ENCODE results near the gene ATG101. TPM values are rescaled to one million over a fixed set of nuclear protein-coding genes. Genes with fewer than 3 reads are reported as not detected.

The ATG101 gene
- total RNA-seq, 1 donor from 2014 or later, result 27.7 TPM

DNA sequence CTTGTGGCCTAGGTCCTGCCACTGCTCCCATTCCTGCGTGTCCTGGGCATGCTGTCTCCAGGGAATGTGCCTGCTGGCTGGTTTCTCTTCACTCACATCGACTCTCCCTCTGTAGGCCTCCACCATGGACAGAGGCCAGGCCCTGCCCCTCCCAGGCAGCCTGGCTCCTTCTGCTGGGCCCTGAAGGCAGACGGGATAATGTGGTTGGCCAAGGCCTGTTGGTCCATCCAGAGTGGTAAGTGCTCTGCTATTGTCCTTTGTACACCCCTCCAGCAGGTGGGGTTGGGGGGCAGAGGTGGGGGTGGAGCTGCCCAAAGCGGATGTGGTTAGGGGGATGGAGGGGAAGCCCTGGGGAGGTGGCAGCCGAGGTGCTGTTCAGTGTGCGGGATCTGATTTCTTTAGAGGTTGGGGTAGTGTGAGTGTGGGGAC is 28.1 kb upstream of the ATG101 start:
- H3K36me3 ChIP-seq, result no peaks in the 10 kb centered on the region
- no peak overlapping the region for H3K4me3 ChIP-seq
- no peaks in the 10 kb centered on the region for H3K27me3 ChIP-seq
- no peaks in the 10 kb centered on the region for H3K9me3 ChIP-seq
- no peak for TF ChIP-seq POLR2A (IDR thresholded peaks at IDR 0.05)
- no peak for TF ChIP-seq CTCF (IDR thresholded peaks at IDR 0.05)
- no peak for TF ChIP-seq POLR2AphosphoS5 (IDR thresholded peaks at IDR 0.05; ENCODE audit: insufficient read depth in 1 of 2, low read depth in 1 of 2)
- H3K27ac ChIP-seq, result peak overlapping the region; percentile 96
- intact Hi-C loops (cut with DNase I), result no loop called here
- H3K4me1 ChIP-seq, result peaks cover 71% of the 10 kb centered on the region
- DNase-seq (ENCODE audit: extremely low spot score in 2 of 2), result no peak

DNA sequence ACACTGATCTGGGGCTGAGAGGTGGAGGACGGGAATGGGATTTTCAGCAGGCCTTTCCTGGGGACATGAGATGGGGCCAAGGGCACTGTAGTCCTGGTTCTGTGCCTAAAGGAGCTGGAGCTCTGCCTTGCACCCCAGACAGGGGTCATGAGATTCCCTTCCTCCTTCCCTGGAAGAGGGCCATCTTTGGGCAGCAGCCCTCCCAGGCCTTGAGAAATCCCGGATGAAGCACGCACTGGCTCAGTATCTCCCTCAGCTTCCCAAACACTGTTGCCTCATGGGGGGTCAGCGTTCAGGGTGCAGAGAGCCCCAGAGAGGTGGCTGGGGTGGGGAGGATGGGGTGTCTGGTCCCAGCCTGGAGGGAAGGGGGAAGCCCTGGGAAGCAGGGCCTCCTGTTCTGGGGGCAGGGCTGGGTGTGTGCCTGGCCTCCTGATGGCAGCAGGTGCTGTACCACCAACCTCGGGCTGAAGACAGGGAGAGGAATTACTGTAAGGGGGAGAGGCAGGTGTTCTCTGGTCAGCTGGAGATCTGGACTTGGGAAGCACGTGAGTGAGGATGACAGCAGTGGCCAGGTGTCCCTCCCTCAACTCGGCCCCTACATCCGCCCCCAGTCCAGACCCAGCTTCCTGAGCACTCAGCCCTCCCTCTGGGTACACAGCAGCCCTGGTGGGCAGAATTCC is 26.9 kb upstream of the ATG101 start:
- intact Hi-C loops (cut with DNase I), result no loop called here
- Histone ChIP-seq H3K27me3 (no peaks in the 10 kb centered on the region), H3K4me1 (peaks cover 64% of the 10 kb centered on the region), H3K4me3 (no peak overlapping the region), H3K9me3 (no peaks in the 10 kb centered on the region), H3K36me3 (no peaks in the 10 kb centered on the region), H3K27ac (peak overlapping the region; percentile 96)
- TF ChIP-seq POLR2AphosphoS5 (IDR thresholded peaks at IDR 0.05; ENCODE audit: insufficient read depth in 1 of 2, low read depth in 1 of 2) (no peak), POLR2A (IDR thresholded peaks at IDR 0.05) (no peak), CTCF (IDR thresholded peaks at IDR 0.05) (no peak)
- no peak for DNase-seq (ENCODE audit: extremely low spot score in 2 of 2)

GRCh38 chr12:52043386-52044212 is 26.2 kb upstream of the ATG101 start:
- no peak for DNase-seq (ENCODE audit: extremely low spot score in 2 of 2)
- peak overlapping the region in 1 of 2 donors; percentile 19 for H3K4me3 ChIP-seq
- H3K9me3 ChIP-seq, result no peaks in the 10 kb centered on the region

DNA sequence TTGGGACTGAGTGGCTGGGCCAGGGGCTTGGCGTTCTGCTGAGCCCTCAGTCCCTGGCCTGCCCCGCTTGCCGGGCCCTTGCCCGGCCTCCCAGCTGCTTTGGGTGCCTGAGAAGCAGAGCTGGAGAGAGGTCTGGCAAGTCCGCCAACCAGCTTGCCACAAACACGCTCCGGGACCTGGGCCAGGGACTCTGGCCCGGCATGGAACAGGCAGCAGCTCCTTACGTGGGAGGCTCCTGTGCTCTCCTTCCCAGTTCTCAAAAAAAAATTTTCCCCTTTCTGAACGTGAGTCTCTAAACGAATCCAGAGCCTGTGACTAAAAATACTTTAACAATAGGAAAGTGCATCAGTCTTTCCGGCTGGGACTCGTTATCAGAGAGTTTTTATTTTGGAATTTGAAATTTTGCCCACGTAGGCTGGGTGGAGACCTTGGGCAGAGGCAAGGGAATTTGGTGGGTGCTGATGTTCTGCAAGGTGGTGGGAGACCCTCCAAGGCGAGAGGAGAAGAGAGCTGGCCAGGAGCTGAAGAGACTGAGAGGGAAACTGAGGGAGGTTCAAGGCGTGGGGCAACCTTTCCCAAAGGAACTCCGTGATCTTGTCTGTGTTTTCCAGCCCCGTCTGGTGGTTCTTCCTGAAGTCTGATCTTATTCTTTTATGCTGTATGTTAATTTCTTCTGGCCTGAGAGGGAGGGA is 25.3 kb upstream of the ATG101 start:
- peak in 1 of 2 donors; percentile 97 for DNase-seq (ENCODE audit: extremely low spot score in 2 of 2)
- H3K4me1 ChIP-seq, result peaks cover 52% of the 10 kb centered on the region
- H3K4me3 ChIP-seq, result peak overlapping the region; percentile 8 to 19
- no peaks in the 10 kb centered on the region for H3K36me3 ChIP-seq
- H3K27me3 ChIP-seq, result no peaks in the 10 kb centered on the region
- H3K27ac ChIP-seq, result peak overlapping the region; percentile 96
- intact Hi-C loops (cut with DNase I), result no loop called here
- TF ChIP-seq POLR2AphosphoS5 (IDR thresholded peaks at IDR 0.05; ENCODE audit: insufficient read depth in 1 of 2, low read depth in 1 of 2), result peak; percentile 85 to 95
- TF ChIP-seq POLR2A (IDR thresholded peaks at IDR 0.05), result no peak
- no peak for TF ChIP-seq CTCF (IDR thresholded peaks at IDR 0.05)
- no peaks in the 10 kb centered on the region for H3K9me3 ChIP-seq

More at GRCh38 chr12:52043386-52044212, 26.2 kb upstream of the ATG101 start:
- peaks cover 56% of the 10 kb centered on the region for H3K4me1 ChIP-seq
- intact Hi-C loops (cut with DNase I), result no loop called here
- no peaks in the 10 kb centered on the region for H3K36me3 ChIP-seq
- peak overlapping the region; percentile 96 for H3K27ac ChIP-seq
- H3K27me3 ChIP-seq, result no peaks in the 10 kb centered on the region
- no peak for TF ChIP-seq CTCF (IDR thresholded peaks at IDR 0.05)
- no peak for TF ChIP-seq POLR2A (IDR thresholded peaks at IDR 0.05)
- TF ChIP-seq POLR2AphosphoS5 (IDR thresholded peaks at IDR 0.05; ENCODE audit: insufficient read depth in 1 of 2, low read depth in 1 of 2), result no peak

Data from vagina (tissue), 2 donors.